Gastroesophageal sphincter (tissue), 3 donors: ENCODE results near the gene CUZD1.

Source experiments
- CTCF ChIP-seq, 4 experiments: fragments of 200-600 bp in 2 of 4; fragments of 450-650 bp in 2 of 4; sonication (generic) in 1 of 4; IDR thresholded peaks; one replicate each; pipeline ENCODE4 v1.5.1; 2017 to 2019; ENCODE audit warnings: antibody characterized with exemption in 4 of 4, mild to moderate bottlenecking in 2 of 4, moderate library complexity in 2 of 4
- POLR2A ChIP-seq, 2 donors: fragments of 450-650 bp; IDR thresholded peaks; one replicate each; pipeline ENCODE4 v1.6.1; 2017; ENCODE audit warnings: antibody characterized with exemption in 2 of 2, mild to moderate bottlenecking in 2 of 2, moderate library complexity in 1 of 2

- TF ChIP-seq CTCF (IDR thresholded peaks at IDR 0.05) (no peak), POLR2A (IDR thresholded peaks at IDR 0.05) (no peak)
These were observed 6.8 kb downstream of the CUZD1 start for GRCh38 chr10:122838880-122839279.
